Epithelial cell of prostate (primary cell): ENCODE data around the gene CCDC85C.
"Not testable (repeated sequence)": the region's sequence is repeated elsewhere in the genome, so short reads cannot be mapped to it uniquely, and the experiment has no call there.

ENCODE experiments used
- DNase-seq: peaks from one replicate; pipeline ENCODE4 v3.0.0-alpha.2; 2011; ENCODE audit warnings: low read depth, low spot score
- H3K27ac ChIP-seq: fragments of 450-650 bp; 2 replicates; pipeline ENCODE4 v1.5.1; 2017; ENCODE audit warnings: mild to moderate bottlenecking

CCDC85C gene

GRCh38 chr14:99603471-99604277 lies at the start of gene CCDC85C:
Gene CCDC85C, minus strand, starts transcription at chr14:99604207. Its CDS starts 248 bp downstream, at chr14:99603959.
- DNase-seq = no peak
- peak within 1 kb of the TSS; percentile 81 for H3K27ac ChIP-seq

DNA sequence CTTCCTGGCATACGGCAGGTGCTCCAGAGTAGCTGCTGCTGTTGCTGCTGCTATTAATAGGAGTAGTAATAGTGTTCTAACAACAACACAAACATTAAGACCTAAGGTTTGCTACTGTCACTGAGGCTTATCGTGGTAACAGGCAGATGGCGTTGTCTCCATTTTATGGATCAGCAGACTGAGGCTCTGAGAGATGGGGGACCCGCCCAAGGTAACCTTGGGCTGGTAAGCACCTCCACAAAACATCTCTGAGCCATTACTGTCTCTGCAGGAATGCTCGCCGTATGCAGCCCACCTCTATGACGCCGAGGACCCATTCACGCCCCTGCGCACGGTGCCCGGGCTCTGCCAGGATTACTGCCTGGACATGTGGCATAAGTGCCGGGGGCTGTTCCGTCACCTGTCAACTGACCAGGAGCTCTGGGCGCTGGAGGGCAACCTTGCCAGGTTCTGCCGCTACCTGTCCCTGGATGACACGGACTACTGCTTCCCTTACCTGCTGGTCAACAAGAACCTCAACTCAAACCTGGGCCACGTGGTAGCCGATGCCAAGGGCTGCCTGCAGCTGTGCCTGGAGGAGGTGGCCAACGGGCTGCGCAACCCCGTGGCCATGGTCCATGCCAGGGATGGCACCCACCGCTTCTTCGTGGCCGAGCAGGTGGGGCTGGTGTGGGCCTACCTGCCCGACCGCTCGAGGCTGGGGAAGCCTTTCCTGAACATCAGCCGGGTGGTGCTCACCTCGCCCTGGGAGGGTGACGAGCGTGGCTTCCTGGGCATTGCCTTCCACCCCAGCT lies 48.1 kb upstream of the CCDC85C start:
- no peak overlapping the region for H3K27ac ChIP-seq
- no peak for DNase-seq

- DNase-seq = no peak
- no peak overlapping the region for H3K27ac ChIP-seq
Measured at GRCh38 chr14:99650189-99650588, 46.2 kb upstream of the CCDC85C start.

GRCh38 chr14:99649643-99650042 lies 45.6 kb upstream of the CCDC85C start:
- DNase-seq = no peak
- no peak overlapping the region for H3K27ac ChIP-seq

GRCh38 chr14:99649219-99649618 lies 45.2 kb upstream of the CCDC85C start:
- no peak for DNase-seq
- H3K27ac ChIP-seq = no peak overlapping the region

- no peak overlapping the region for H3K27ac ChIP-seq
- no peak for DNase-seq
Measured at GRCh38 chr14:99648027-99648784, 44.2 kb upstream of the CCDC85C start.

- H3K27ac ChIP-seq = no peak overlapping the region
- no peak for DNase-seq
Measured at GRCh38 chr14:99647411-99647810, 43.4 kb upstream of the CCDC85C start.

DNA sequence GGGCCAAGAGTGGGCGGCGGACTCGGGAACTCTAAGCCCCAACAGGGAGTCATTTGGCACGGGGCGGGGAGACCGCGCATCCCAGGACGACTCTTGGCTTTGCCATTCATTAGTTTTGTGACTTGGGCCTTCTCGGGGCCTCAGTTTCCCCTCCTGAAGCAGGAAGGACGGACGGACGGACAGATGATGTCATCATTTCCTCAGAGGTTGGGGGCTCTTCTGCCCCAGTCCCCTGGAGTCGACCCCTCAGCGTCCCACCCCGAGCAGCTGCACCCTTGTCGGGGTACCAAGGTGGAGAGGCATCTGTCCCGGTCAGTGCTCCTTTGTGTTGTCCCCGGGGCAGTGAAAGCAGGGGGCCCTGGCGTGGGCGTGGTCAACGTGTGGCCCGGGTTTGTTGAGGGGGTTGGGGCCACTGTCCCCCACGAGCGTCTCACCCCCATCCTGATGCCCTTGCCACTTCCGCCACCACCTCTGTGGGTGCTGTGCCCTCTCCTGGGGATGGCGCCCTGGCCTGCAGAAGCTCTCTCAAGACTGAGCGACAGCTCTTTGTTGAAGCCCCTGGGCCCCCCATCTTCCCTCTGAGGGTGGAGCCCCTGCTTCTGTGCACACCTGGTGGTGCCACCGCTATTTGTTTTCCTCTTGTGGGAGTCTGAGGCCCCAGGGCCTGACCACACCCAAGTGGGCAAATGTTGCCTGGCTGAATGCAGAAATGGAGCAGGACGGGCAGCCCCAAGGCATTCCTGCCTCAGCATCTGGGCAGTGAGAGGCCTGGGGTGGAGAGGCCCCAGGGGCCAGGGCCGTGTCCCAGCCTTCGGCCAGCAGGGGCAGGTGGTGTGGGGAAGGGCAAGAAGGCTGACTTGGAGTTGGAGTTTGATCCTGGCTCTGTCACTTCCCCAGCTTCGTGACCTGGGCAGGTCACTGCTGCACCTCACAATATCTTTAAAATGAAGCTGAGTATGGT lies 41.8 kb upstream of the CCDC85C start:
- no peak for DNase-seq
- no peak overlapping the region for H3K27ac ChIP-seq

GRCh38 chr14:99644723-99645544 lies 40.9 kb upstream of the CCDC85C start, which contains the start of gene HHIPL1:
Gene HHIPL1, plus strand, starts transcription at chr14:99645129. Its CDS starts 79 bp downstream, at chr14:99645208.
- no peak for DNase-seq
- no peak within 1 kb of the TSS for H3K27ac ChIP-seq

DNA sequence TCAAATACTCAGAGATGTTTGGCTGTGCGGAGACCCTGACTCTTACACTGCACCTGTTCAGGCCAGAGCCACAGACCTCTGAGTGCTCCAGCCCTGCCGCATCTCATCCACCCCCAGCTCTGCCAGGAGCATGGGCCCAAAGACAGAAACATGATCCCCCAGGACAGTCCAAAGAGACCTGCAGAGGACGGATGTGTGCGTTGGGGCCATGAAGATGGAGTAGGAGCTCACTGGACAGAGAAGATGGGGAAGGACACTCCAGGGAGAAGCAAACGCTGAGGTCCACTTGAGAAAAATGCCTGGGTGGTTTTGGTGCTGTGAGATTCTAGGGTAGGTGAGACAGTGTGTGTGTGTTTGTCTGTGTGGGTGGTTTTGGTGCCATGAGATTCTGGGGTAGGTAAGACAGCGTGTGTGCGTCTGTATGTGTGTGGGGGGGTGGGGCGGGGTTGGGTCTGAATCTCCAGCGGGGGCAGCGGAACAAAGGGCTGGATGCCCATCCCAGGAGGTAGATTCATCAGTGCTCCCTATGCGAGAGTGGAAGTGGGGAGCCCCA lies 40.1 kb upstream of the CCDC85C start:
- no peak for DNase-seq

GRCh38 chr14:99643343-99643742 lies 39.3 kb upstream of the CCDC85C start:
- H3K27ac ChIP-seq = no peak overlapping the region
- no peak for DNase-seq

More for the DNA sequence above, 40.1 kb upstream of the CCDC85C start:
- H3K27ac ChIP-seq = no peak overlapping the region

DNA sequence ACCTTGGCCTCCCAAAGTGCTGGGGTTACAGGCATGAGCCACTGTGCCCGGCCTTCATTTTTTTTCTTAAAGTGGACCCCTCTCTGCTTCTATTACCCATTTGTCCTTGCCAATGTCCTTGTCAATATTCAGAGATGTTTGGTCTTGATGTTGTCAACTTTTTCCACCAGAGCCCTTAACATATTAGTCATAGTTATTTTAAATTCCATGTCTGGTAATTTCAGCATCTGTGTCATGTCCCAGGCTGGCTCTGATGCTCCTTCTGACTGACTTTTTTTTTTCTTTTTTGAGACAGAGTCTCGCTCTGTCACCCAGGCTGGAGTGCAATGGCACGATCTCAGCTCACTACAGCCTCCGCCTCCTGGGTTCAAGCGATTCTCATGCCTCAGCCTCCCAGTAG lies 38.8 kb upstream of the CCDC85C start:
- not testable (repeated sequence) for H3K27ac ChIP-seq, DNase-seq

- no peak for DNase-seq
- H3K27ac ChIP-seq = no peak overlapping the region
Measured at GRCh38 chr14:99637624-99638023, 33.6 kb upstream of the CCDC85C start.

- no peak for DNase-seq
- no peak overlapping the region for H3K27ac ChIP-seq
Measured at GRCh38 chr14:99636487-99636886, 32.5 kb upstream of the CCDC85C start.

DNA sequence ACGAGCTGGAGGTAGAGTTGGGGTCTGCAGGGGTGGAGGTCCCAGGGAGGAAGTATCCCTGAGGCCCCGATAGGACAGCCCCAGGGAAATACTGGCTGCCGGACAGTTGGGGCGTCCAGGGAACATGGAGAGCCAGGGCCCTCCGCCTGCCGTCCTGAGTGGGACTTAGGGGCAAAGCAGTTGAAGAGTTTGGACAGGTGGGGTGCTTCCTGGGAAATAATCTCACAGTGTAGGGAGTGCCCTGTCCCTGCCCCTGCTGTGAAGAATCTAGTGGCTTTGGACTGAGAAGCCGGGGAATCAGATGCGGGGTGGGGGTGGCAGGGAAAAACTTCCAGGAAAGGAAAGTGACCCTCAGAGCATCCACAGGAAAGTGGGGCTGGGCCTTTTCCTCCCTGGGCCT lies 31.1 kb upstream of the CCDC85C start:
- no peak overlapping the region for H3K27ac ChIP-seq
- DNase-seq = no peak

DNA sequence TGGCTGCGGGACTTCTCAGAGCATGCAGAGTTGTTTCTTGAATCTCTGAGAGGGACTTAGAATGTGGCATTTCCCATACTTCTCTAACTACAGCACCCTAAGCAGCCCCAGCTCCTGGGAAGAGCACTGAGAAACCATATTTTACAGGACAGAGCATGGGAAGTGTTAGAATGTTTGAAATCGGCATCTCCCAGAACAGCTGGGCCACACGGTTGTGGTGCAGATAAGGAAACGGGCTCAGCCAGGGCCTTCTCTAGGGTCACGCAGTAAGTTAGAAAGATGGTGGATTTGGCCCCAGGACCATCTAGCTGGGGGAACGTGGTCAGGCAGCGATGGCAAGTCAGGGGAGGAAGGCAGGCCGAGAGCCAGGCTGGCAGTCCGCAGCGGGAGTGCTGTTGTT lies 30.4 kb upstream of the CCDC85C start:
- DNase-seq = no peak
- H3K27ac ChIP-seq = no peak overlapping the region

DNA sequence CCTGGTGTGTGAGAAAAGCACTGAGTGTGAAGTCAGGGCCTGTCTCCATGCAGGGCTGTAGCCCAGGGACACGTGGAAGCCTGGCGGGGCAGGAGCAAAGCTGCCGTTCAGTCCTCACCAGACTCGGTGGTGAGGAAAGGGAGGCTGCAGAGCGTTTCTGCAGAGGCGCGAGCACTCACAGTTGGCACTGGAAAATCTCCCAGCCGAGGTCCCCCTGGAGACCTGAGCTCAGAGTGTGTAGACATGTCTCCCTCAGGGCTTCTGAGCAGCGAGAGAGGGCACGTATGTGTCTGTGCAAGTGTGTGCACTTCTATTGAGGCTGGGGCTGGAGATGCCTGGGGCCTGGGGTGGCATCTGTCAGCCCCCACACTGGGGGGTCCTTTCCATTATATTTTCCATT lies 29.9 kb upstream of the CCDC85C start:
- no peak overlapping the region for H3K27ac ChIP-seq
- DNase-seq = no peak

- H3K27ac ChIP-seq = no peak overlapping the region
- no peak for DNase-seq
Measured at GRCh38 chr14:99633141-99633540, 29.1 kb upstream of the CCDC85C start.
